Measurements from ENCODE around the gene ABCB11. TPM values are rescaled to one million over a fixed set of nuclear protein-coding genes. Genes with fewer than 3 reads are reported as not detected.

Gene ABCB11
- total and polyA plus RNA-seq, 2 donors (not counting 3 experiments of a cell fraction or from before 2014, with no cell fraction given) = 0.22 to 0.44 TPM

GRCh38 chr2:169007356-169007755 is 23.8 kb downstream of the ABCB11 start:
- dilution Hi-C loops (cut with MboI; ENCODE audit: extremely low pct_ligation_motif_present, low sequenced_read_pairs) = no loop called here
- no peak for FAIRE-seq

More at GRCh38 chr2:169007356-169007755, 23.8 kb downstream of the ABCB11 start:
- no TSS peak for BruUV-seq (replicated peaks)
- H3K27me3 ChIP-seq (ENCODE audit: control insufficient read depth in 2 of 2, insufficient read depth in 2 of 2, low read length in 2 of 2) = no peaks in the 10 kb centered on the region
- H3K79me2 ChIP-seq (ENCODE audit: control insufficient read depth, insufficient read depth, low read length) = no peaks in the 10 kb centered on the region
- no peak overlapping the region for H3K9ac ChIP-seq (replicated peaks; ENCODE audit: extremely low read depth, insufficient read depth, low read length)
- H3K9me3 ChIP-seq (replicated peaks; ENCODE audit: control insufficient read depth, insufficient read depth, low read length) = no peaks in the 10 kb centered on the region
- H3K4me1 ChIP-seq (ENCODE audit: control insufficient read depth, extremely low read depth, insufficient read depth, low read length) = peaks cover 26% of the 10 kb centered on the region
- TF ChIP-seq POLR2AphosphoS5 (IDR thresholded peaks at IDR 0.05; ENCODE audit: insufficient read depth, low read depth, low read length) = no peak
- no peak for TF ChIP-seq JUN (IDR thresholded peaks at IDR 0.05; ENCODE audit: borderline replicate concordance, insufficient read depth, insufficient read length, low read depth)
- TF ChIP-seq FOS (IDR thresholded peaks at IDR 0.05; ENCODE audit: borderline replicate concordance, insufficient read depth, low read length) = no peak
- TF ChIP-seq MYC (IDR thresholded peaks at IDR 0.05; ENCODE audit: low read depth, low read length) = no peak
- TF ChIP-seq POLR2A (IDR thresholded peaks at IDR 0.05; ENCODE audit: low read depth, low read length) = no peak
- no peak for TF ChIP-seq EZH2 (IDR thresholded peaks at IDR 0.05; ENCODE audit: borderline replicate concordance, low read depth, low read length, severe bottlenecking)
- no peak for TF ChIP-seq CTCF (IDR thresholded peaks at IDR 0.05; ENCODE audit: extremely low read depth in 1 of 2, insufficient read depth in 1 of 2, low read depth in 1 of 2, low read length in 2 of 2)
- no peak for TF ChIP-seq GATA2 (IDR thresholded peaks at IDR 0.05; ENCODE audit: insufficient read depth, insufficient read length, low read depth, low read length)
- TF ChIP-seq MAX (IDR thresholded peaks at IDR 0.05; ENCODE audit: insufficient read depth, insufficient read length) = no peak
- no peaks in the 10 kb centered on the region for H4K20me1 ChIP-seq (replicated peaks; ENCODE audit: control insufficient read depth, extremely low read depth, insufficient read depth, low read length)
- no peak overlapping the region for H3K4me2 ChIP-seq (ENCODE audit: insufficient read depth, low read length)
- H3K4me3 ChIP-seq (replicated peaks in 1 of 3; ENCODE audit: insufficient read depth in 1 of 3, low read depth in 1 of 3, low read length in 3 of 3) = no peak overlapping the region
- ChIA-PET CTCF (no interaction called here), POLR2A (no interaction called here)
- no peak for DNase-seq (ENCODE audit: low read depth, low spot score)
- H3K9me1 ChIP-seq (replicated peaks; ENCODE audit: control insufficient read depth, extremely low read depth, insufficient read depth, low read length) = no peaks in the 10 kb centered on the region
- H2AFZ ChIP-seq (ENCODE audit: low read depth, low read length) = no peak overlapping the region
- H3K36me3 ChIP-seq (ENCODE audit: control insufficient read depth in 2 of 2, extremely low read depth in 1 of 2, insufficient read depth in 2 of 2, low read length in 2 of 2) = no peaks in the 10 kb centered on the region
- intact Hi-C loops (cut with micrococcal nuclease) = no loop called here
- no peak overlapping the region for H3K27ac ChIP-seq (ENCODE audit: insufficient read depth, low read depth, low read length)

Data from endothelial cell of umbilical vein (primary cell).